Measurements from ENCODE around the gene PYGB.

DNA sequence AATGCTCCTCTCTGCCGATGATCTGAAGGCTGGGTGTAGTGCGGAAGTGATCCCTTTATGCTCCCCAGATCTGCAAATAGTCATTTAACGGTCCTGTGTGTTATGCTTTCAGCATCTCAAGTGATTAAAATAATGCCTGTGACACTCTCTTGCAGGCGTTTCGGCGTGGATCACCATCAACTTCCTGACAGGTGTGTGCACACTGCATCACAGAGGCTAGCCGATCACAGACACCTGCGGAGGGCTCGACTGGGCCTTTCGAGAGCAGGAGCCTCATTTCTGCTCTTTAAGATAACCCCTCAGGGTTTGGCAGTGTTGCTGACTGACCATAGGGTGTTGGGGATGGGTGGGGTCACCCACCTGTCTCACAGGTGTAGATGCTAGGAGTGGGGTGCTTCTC, 32.4 kb upstream of the PYGB start:
- TF ChIP-seq, protein P1, sequence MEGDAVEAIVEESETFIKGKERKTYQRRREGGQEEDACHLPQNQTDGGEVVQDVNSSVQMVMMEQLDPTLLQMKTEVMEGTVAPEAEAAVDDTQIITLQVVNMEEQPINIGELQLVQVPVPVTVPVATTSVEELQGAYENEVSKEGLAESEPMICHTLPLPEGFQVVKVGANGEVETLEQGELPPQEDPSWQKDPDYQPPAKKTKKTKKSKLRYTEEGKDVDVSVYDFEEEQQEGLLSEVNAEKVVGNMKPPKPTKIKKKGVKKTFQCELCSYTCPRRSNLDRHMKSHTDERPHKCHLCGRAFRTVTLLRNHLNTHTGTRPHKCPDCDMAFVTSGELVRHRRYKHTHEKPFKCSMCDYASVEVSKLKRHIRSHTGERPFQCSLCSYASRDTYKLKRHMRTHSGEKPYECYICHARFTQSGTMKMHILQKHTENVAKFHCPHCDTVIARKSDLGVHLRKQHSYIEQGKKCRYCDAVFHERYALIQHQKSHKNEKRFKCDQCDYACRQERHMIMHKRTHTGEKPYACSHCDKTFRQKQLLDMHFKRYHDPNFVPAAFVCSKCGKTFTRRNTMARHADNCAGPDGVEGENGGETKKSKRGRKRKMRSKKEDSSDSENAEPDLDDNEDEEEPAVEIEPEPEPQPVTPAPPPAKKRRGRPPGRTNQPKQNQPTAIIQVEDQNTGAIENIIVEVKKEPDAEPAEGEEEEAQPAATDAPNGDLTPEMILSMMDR (tag by site-specific recombination; IDR thresholded peaks at IDR 0.05) = no peak
- TF ChIP-seq ZNF558 (tag by site-specific recombination; IDR thresholded peaks at IDR 0.05) = no peak
- TF ChIP-seq, protein P2, sequence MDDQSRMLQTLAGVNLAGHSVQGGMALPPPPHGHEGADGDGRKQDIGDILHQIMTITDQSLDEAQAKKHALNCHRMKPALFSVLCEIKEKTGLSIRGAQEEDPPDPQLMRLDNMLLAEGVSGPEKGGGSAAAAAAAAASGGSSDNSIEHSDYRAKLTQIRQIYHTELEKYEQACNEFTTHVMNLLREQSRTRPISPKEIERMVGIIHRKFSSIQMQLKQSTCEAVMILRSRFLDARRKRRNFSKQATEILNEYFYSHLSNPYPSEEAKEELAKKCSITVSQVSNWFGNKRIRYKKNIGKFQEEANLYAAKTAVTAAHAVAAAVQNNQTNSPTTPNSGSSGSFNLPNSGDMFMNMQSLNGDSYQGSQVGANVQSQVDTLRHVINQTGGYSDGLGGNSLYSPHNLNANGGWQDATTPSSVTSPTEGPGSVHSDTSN (CRISPR knock-in tag; IDR thresholded peaks at IDR 0.05) = no peak
- no peak for TF ChIP-seq ZNF629 (tag by site-specific recombination; IDR thresholded peaks at IDR 0.05)
- no peak for TF ChIP-seq ZNF292 (tag by site-specific recombination; IDR thresholded peaks at IDR 0.05; ENCODE audit: borderline replicate concordance, low read depth)
- TF ChIP-seq ZNF585B (tag by site-specific recombination; IDR thresholded peaks at IDR 0.05) = no peak
- TF ChIP-seq ZNF248 (tag by site-specific recombination; IDR thresholded peaks at IDR 0.05) = no peak
- TF ChIP-seq KLF16 (tag by site-specific recombination; IDR thresholded peaks at IDR 0.05) = no peak
- no peak for TF ChIP-seq ZNF747 (tag by site-specific recombination; IDR thresholded peaks at IDR 0.05)
- TF ChIP-seq, protein P3, sequence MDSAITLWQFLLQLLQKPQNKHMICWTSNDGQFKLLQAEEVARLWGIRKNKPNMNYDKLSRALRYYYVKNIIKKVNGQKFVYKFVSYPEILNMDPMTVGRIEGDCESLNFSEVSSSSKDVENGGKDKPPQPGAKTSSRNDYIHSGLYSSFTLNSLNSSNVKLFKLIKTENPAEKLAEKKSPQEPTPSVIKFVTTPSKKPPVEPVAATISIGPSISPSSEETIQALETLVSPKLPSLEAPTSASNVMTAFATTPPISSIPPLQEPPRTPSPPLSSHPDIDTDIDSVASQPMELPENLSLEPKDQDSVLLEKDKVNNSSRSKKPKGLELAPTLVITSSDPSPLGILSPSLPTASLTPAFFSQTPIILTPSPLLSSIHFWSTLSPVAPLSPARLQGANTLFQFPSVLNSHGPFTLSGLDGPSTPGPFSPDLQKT (IDR thresholded peaks at IDR 0.05; ENCODE audit: borderline replicate concordance, low read depth, low read length) = no peak
- no peak for TF ChIP-seq KLF8 (tag by site-specific recombination; IDR thresholded peaks at IDR 0.05)
